Mucosa of rectum (tissue), 2 donors: ENCODE data around the gene PTPRD.

Experiments used
- H3K27ac ChIP-seq, 2 donors: one replicate each; pipeline ENCODE4 v1.7.0; 2013; ENCODE audit warnings: inconsistent platforms in 2 of 2, low read depth in 2 of 2, low read length in 2 of 2
- H3K27me3 ChIP-seq, 2 donors: one replicate each; pipeline ENCODE4 v1.7.0; 2013; ENCODE audit warnings: low read length in 2 of 2; ENCODE audit not compliant: control insufficient read depth in 2 of 2, insufficient read depth in 2 of 2
- H3K36me3 ChIP-seq, 2 donors: one replicate each; pipeline ENCODE4 v1.7.0; 2013; ENCODE audit warnings: low read length in 2 of 2; ENCODE audit not compliant: control insufficient read depth in 2 of 2, insufficient read depth in 2 of 2
- H3K4me1 ChIP-seq, 2 donors: one replicate each; pipeline ENCODE4 v1.7.0; 2013; ENCODE audit warnings: low read length in 2 of 2, mild to moderate bottlenecking in 1 of 2; ENCODE audit not compliant: control insufficient read depth in 2 of 2, insufficient read depth in 2 of 2
- H3K4me3 ChIP-seq, 2 donors: one replicate each; pipeline ENCODE4 v1.7.0; 2013; ENCODE audit warnings: low read length in 2 of 2
- H3K9ac ChIP-seq, 2 donors: one replicate each; pipeline ENCODE4 v1.7.0; 2013; ENCODE audit warnings: low read length in 2 of 2, low read depth in 1 of 2, mild to moderate bottlenecking in 1 of 2
- H3K9me3 ChIP-seq, 2 donors: one replicate each; pipeline ENCODE4 v1.7.0; 2013; ENCODE audit warnings: low read length in 2 of 2; ENCODE audit not compliant: control insufficient read depth in 2 of 2
- donor health status: healthy.
- donor health status: Normal muscosa, but diverticular disease.

Gene PTPRD

DNA sequence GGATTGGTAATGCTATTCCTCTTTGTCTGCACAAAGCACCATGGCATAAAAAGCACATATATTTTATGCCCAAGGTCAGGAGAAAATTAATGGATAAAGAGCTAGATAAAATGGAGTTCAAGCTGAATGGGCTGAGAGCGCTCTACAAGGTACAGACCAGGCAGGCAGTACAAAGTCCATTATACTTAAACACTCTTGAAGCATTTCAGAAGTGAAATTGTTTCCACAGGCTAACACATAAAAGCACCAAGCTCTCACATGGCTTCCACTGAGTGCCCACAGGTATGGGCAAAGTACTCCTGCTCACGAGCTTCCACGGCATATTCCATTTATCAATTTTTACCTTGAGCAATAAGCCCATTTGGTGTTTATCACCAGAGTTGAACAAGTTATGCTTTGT, 2042.0 kb downstream of the PTPRD start:
- H3K27me3 ChIP-seq, result no peaks in the 10 kb centered on the region
- no peak overlapping the region for H3K9ac ChIP-seq
- H3K4me3 ChIP-seq, result no peak overlapping the region
- H3K27ac ChIP-seq, result no peak overlapping the region
- no peaks in the 10 kb centered on the region for H3K4me1 ChIP-seq
- no peaks in the 10 kb centered on the region for H3K9me3 ChIP-seq
- no peaks in the 10 kb centered on the region for H3K36me3 ChIP-seq

GRCh38 chr9:8569823-8570222, 2043.0 kb downstream of the PTPRD start:
- Histone ChIP-seq H3K9ac (no peak overlapping the region), H3K4me3 (no peak overlapping the region), H3K4me1 (no peaks in the 10 kb centered on the region), H3K9me3 (no peaks in the 10 kb centered on the region), H3K27ac (no peak overlapping the region), H3K27me3 (no peaks in the 10 kb centered on the region), H3K36me3 (no peaks in the 10 kb centered on the region)

- Histone ChIP-seq H3K9ac (no peak overlapping the region), H3K4me1 (no peaks in the 10 kb centered on the region), H3K27ac (no peak overlapping the region), H3K9me3 (no peaks in the 10 kb centered on the region), H3K4me3 (no peak overlapping the region), H3K36me3 (no peaks in the 10 kb centered on the region), H3K27me3 (no peaks in the 10 kb centered on the region)
Observed at GRCh38 chr9:8567963-8568579, 2044.7 kb downstream of the PTPRD start.

- H3K36me3 ChIP-seq, result no peaks in the 10 kb centered on the region
- H3K27me3 ChIP-seq, result no peaks in the 10 kb centered on the region
- H3K27ac ChIP-seq, result no peak overlapping the region
- H3K9ac ChIP-seq, result no peak overlapping the region
- no peaks in the 10 kb centered on the region for H3K9me3 ChIP-seq
- no peak overlapping the region for H3K4me3 ChIP-seq
- H3K4me1 ChIP-seq, result no peaks in the 10 kb centered on the region
Observed at GRCh38 chr9:8564960-8565359, 2047.8 kb downstream of the PTPRD start.

DNA sequence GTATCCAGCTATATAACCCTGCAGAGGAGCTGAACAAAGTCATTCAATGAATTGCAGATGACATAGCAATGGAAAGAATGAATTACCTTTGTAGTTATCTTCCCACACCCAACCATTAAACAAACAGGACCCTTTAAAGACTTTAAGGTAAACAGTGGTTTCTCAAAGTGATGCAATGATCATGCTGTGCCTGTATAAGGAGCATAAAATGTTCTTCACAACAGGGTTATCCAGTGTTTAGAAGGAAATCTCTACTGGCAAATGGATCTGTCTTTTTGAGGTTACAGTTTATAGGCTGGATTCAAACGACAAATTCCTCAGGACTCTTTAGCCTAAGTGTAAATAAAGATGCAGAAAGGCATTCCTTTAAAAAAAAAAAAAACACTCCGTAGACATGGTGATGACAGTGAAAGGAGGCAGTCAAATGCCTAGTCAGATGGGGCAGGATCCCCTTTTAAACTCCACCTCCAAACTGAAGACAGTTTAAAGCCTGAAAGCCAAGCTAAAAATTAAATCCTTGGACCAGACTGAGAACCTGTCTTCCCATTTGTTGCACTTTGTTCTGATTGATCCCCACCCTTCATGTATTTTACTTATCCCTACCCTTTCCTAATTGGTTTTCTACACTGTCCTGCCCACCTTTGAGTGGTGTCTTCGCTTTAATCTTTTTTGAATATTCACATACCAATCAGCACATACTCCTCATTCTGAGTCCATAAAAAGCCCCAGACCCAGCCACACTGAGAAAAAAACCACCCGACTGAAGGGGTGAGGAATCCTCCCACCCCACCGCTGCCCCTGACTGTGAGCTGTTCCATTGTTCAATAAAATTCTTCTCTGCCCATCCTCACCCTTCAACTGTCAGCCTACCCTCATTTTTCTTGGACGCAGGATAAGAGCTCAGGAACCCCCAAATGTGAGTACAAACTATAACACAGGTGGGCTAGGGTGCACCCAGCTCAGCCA, 2052.0 kb downstream of the PTPRD start:
- H3K27me3 ChIP-seq, result no peaks in the 10 kb centered on the region
- no peaks in the 10 kb centered on the region for H3K9me3 ChIP-seq
- H3K27ac ChIP-seq, result no peak overlapping the region
- H3K36me3 ChIP-seq, result no peaks in the 10 kb centered on the region
- H3K4me3 ChIP-seq, result no peak overlapping the region
- H3K4me1 ChIP-seq, result no peaks in the 10 kb centered on the region
- H3K9ac ChIP-seq, result no peak overlapping the region

DNA sequence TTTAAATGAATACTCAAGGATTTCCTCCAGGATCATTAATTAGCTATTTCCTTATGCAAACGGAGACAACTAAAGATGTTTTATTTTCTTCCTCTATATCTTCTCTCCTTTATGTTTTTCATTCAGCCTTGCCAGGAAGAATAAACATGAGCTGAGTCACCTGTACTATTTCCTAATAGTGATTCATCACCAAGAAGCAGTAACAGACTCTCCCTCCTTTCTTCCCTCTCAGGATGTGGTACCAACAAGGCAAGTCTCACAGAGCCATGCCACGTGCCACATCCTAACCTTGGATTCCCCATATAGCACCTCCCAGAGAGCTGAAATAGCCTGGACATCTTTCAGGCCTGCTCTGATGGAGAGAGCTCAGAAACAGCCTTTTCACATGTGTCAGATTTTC, 2054.6 kb downstream of the PTPRD start:
- H3K36me3 ChIP-seq, result no peaks in the 10 kb centered on the region
- no peak overlapping the region for H3K9ac ChIP-seq
- H3K9me3 ChIP-seq, result no peaks in the 10 kb centered on the region
- H3K27ac ChIP-seq, result no peak overlapping the region
- H3K4me3 ChIP-seq, result no peak overlapping the region
- H3K4me1 ChIP-seq, result no peaks in the 10 kb centered on the region
- H3K27me3 ChIP-seq, result no peaks in the 10 kb centered on the region

DNA sequence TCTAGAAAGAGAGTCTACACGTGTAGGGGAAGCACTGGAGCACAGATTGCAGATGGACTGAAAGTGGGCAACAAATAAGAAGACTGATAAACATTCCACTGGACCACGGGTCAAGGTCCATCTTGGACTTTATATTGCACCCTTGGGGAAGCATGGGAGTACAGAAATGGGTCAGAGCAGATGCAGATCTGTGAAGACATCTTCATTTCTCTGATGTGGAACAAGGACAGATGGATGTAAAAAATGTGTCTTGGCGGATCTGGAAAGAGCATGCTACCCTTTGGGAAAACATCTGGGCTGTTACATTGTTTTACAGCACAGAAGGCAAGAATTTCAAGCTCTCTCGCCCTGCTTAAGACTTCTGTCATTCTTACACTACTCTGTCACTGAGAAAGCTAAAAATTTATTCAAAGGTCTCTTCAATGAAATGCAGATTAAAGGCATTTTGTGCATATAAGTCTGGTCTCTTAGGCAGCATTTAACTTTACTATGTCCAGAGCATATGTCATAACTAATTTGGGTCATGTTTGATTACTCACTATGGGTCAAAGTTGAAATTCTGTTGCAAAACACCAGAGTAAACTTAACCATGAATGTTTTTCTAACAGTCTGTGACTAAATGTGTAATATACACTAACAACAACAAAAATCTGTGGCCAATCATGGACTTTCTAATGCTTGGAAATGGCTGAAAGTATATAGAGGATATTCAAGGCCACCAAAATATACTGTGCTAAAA, 2056.9 kb downstream of the PTPRD start:
- H3K36me3 ChIP-seq, result no peaks in the 10 kb centered on the region
- H3K9me3 ChIP-seq, result no peaks in the 10 kb centered on the region
- H3K4me3 ChIP-seq, result no peak overlapping the region
- H3K9ac ChIP-seq, result no peak overlapping the region
- no peaks in the 10 kb centered on the region for H3K27me3 ChIP-seq
- H3K27ac ChIP-seq, result no peak overlapping the region
- H3K4me1 ChIP-seq, result no peaks in the 10 kb centered on the region

- no peaks in the 10 kb centered on the region for H3K27me3 ChIP-seq
- H3K9me3 ChIP-seq, result no peaks in the 10 kb centered on the region
- H3K36me3 ChIP-seq, result no peaks in the 10 kb centered on the region
- H3K4me3 ChIP-seq, result no peak overlapping the region
- no peaks in the 10 kb centered on the region for H3K4me1 ChIP-seq
- no peak overlapping the region for H3K27ac ChIP-seq
- H3K9ac ChIP-seq, result no peak overlapping the region
Observed at GRCh38 chr9:8553444-8553843, 2059.4 kb downstream of the PTPRD start.

- no peak overlapping the region for H3K9ac ChIP-seq
- H3K4me1 ChIP-seq, result no peaks in the 10 kb centered on the region
- no peaks in the 10 kb centered on the region for H3K27me3 ChIP-seq
- no peaks in the 10 kb centered on the region for H3K9me3 ChIP-seq
- no peaks in the 10 kb centered on the region for H3K36me3 ChIP-seq
- H3K27ac ChIP-seq, result no peak overlapping the region
- H3K4me3 ChIP-seq, result no peak overlapping the region
Observed at GRCh38 chr9:8552732-8553131, 2060.1 kb downstream of the PTPRD start.

DNA sequence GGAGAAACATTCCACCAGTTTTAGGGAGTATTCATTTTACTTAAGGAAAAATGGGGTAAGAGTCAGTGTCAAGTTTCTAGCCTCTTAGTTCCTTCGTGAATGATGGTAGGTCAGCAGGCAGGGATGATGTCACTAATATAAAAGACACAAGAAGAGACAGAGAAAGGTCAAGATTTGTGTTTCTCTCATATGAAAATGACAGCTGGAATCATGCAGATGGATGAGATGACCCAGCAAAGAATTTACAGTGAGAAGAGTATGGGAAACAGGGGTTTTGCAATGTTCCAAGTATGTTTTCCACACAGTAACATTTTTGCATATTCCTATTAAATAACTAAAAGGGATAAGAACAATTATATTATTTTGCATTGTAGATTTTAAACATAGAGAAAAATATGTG, 2063.6 kb downstream of the PTPRD start:
- no peak overlapping the region for H3K9ac ChIP-seq
- H3K9me3 ChIP-seq, result no peaks in the 10 kb centered on the region
- H3K36me3 ChIP-seq, result no peaks in the 10 kb centered on the region
- no peak overlapping the region for H3K4me3 ChIP-seq
- no peak overlapping the region for H3K27ac ChIP-seq
- H3K4me1 ChIP-seq, result no peaks in the 10 kb centered on the region
- no peaks in the 10 kb centered on the region for H3K27me3 ChIP-seq
